Measurements from ENCODE around the gene CADPS2. TPM values are rescaled to one million over a fixed set of nuclear protein-coding genes. Genes with fewer than 3 reads are reported as not detected.

The CADPS2 gene
- total and polyA plus RNA-seq, 7 experiments from 2014 or later = not detected

- no peak overlapping the region for H3K27ac ChIP-seq (ENCODE audit: low read depth, low read length)
- no peak overlapping the region for H3K4me3 ChIP-seq (ENCODE audit: low read length)
- no peaks in the 10 kb centered on the region for H3K4me1 Mint-ChIP-seq
- intact Hi-C loops (cut with micrococcal nuclease) = no loop called here
- H3K36me3 Mint-ChIP-seq = no peaks in the 10 kb centered on the region
- peaks cover 0 to 6% (median 0%) of the 10 kb centered on the region in 11 donors for H3K9me3 Mint-ChIP-seq
- ChIA-PET POLR2A (no interaction called here), CTCF (no interaction called here)
- H3K4me3 Mint-ChIP-seq = no peak overlapping the region
- no peaks in the 10 kb centered on the region for H3K36me3 ChIP-seq (ENCODE audit: control insufficient read depth in 2 of 3, insufficient read depth in 3 of 3, low read length in 3 of 3)
- H3K4me1 ChIP-seq (ENCODE audit: control insufficient read depth in 2 of 2, insufficient read depth in 2 of 2, low read length in 2 of 2) = no peaks in the 10 kb centered on the region
- no peaks in the 10 kb centered on the region for H3K9me3 ChIP-seq (ENCODE audit: control insufficient read depth in 2 of 3, low read length in 3 of 3)
- no peaks in the 10 kb centered on the region for H3K27me3 Mint-ChIP-seq
- ATAC-seq (no peak), DNase-seq (no peak)
- H3K27ac Mint-ChIP-seq = no peak overlapping the region
- no peaks in the 10 kb centered on the region for H3K27me3 ChIP-seq (ENCODE audit: control insufficient read depth in 2 of 2, insufficient read depth in 2 of 2, low read length in 2 of 2)
Observed at GRCh38 chr7:122453432-122453831, 432.8 kb downstream of the CADPS2 start.

GRCh38 chr7:122448893-122449589 is 437.2 kb downstream of the CADPS2 start:
- Mint-ChIP-seq H3K9me3 (peaks cover 0 to 9% (median 0%) of the 10 kb centered on the region in 11 donors), H3K36me3 (no peaks in the 10 kb centered on the region), H3K4me1 (no peaks in the 10 kb centered on the region), H3K27ac (no peak overlapping the region), H3K4me3 (no peak overlapping the region), H3K27me3 (no peaks in the 10 kb centered on the region)
- no peaks in the 10 kb centered on the region for H3K27me3 ChIP-seq (ENCODE audit: control insufficient read depth in 2 of 2, insufficient read depth in 2 of 2, low read length in 2 of 2)
- no peak overlapping the region for H3K4me3 ChIP-seq (ENCODE audit: low read length)
- no peak overlapping the region for H3K27ac ChIP-seq (ENCODE audit: low read depth, low read length)
- no peaks in the 10 kb centered on the region for H3K9me3 ChIP-seq (ENCODE audit: control insufficient read depth in 2 of 3, low read length in 3 of 3)
- ATAC-seq (no peak), DNase-seq (no peak)
- intact Hi-C loops (cut with micrococcal nuclease) = no loop called here
- H3K4me1 ChIP-seq (ENCODE audit: control insufficient read depth in 2 of 2, insufficient read depth in 2 of 2, low read length in 2 of 2) = no peaks in the 10 kb centered on the region
- ChIA-PET POLR2A (no interaction called here), CTCF (no interaction called here)
- H3K36me3 ChIP-seq (ENCODE audit: control insufficient read depth in 2 of 3, insufficient read depth in 3 of 3, low read length in 3 of 3) = no peaks in the 10 kb centered on the region

- intact Hi-C loops (cut with micrococcal nuclease) = no loop called here
- ChIA-PET POLR2A (no interaction called here), CTCF (no interaction called here)
- no peaks in the 10 kb centered on the region for H3K27me3 ChIP-seq (ENCODE audit: control insufficient read depth in 2 of 2, insufficient read depth in 2 of 2, low read length in 2 of 2)
- H3K36me3 Mint-ChIP-seq = no peaks in the 10 kb centered on the region
- H3K27ac Mint-ChIP-seq = no peak overlapping the region
- no peaks in the 10 kb centered on the region for H3K27me3 Mint-ChIP-seq
- H3K9me3 Mint-ChIP-seq = peaks cover 0 to 13% (median 0%) of the 10 kb centered on the region in 11 donors
- no peaks in the 10 kb centered on the region for H3K4me1 ChIP-seq (ENCODE audit: control insufficient read depth in 2 of 2, insufficient read depth in 2 of 2, low read length in 2 of 2)
- H3K4me3 ChIP-seq (ENCODE audit: low read length) = no peak overlapping the region
- H3K27ac ChIP-seq (ENCODE audit: low read depth, low read length) = no peak overlapping the region
- H3K4me1 Mint-ChIP-seq = no peaks in the 10 kb centered on the region
- H3K36me3 ChIP-seq (ENCODE audit: control insufficient read depth in 2 of 3, insufficient read depth in 3 of 3, low read length in 3 of 3) = no peaks in the 10 kb centered on the region
- H3K4me3 Mint-ChIP-seq = no peak overlapping the region
- H3K9me3 ChIP-seq (ENCODE audit: control insufficient read depth in 2 of 3, low read length in 3 of 3) = no peaks in the 10 kb centered on the region
- ATAC-seq (no peak), DNase-seq (no peak)
Observed at GRCh38 chr7:122442929-122443328, 443.3 kb downstream of the CADPS2 start.

GRCh38 chr7:122438492-122438891 is 447.8 kb downstream of the CADPS2 start:
- DNase-seq (no peak), ATAC-seq (no peak)
- Mint-ChIP-seq H3K9me3 (peaks cover 0 to 4% (median 0%) of the 10 kb centered on the region in 11 donors), H3K4me1 (peaks cover 0 to 1% (median 0%) of the 10 kb centered on the region in 7 donors), H3K27me3 (no peaks in the 10 kb centered on the region), H3K27ac (no peak overlapping the region), H3K36me3 (no peaks in the 10 kb centered on the region), H3K4me3 (no peak overlapping the region)
- Histone ChIP-seq H3K27ac (ENCODE audit: low read depth, low read length) (no peak overlapping the region), H3K4me1 (ENCODE audit: control insufficient read depth in 2 of 2, insufficient read depth in 2 of 2, low read length in 2 of 2) (no peaks in the 10 kb centered on the region), H3K27me3 (ENCODE audit: control insufficient read depth in 2 of 2, insufficient read depth in 2 of 2, low read length in 2 of 2) (no peaks in the 10 kb centered on the region), H3K4me3 (ENCODE audit: low read length) (no peak overlapping the region), H3K36me3 (ENCODE audit: control insufficient read depth in 2 of 3, insufficient read depth in 3 of 3, low read length in 3 of 3) (no peaks in the 10 kb centered on the region), H3K9me3 (ENCODE audit: control insufficient read depth in 2 of 3, low read length in 3 of 3) (no peaks in the 10 kb centered on the region)
- ChIA-PET POLR2A (no interaction called here), CTCF (no interaction called here)
- intact Hi-C loops (cut with micrococcal nuclease) = no loop called here

DNA sequence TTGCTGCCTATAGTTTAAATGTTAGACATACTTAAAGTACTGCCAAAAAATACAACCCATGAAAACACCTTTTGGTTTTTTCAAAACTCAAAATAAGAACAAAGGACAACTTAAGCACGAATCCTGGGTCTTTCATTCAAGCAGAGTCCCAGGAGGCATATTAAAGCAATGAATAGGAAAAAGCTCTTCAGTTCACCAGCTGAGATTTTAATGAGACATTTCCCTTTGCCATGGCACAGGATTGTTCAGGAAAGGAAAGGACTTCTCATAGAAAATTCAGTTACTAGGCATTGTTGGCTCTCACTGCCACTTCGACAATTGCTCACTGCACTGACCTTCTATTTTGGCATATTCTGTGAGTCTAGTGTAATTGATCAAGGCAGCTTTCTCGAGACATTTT is 448.3 kb downstream of the CADPS2 start:
- Mint-ChIP-seq H3K4me3 (no peak overlapping the region), H3K27ac (no peak overlapping the region)

DNA sequence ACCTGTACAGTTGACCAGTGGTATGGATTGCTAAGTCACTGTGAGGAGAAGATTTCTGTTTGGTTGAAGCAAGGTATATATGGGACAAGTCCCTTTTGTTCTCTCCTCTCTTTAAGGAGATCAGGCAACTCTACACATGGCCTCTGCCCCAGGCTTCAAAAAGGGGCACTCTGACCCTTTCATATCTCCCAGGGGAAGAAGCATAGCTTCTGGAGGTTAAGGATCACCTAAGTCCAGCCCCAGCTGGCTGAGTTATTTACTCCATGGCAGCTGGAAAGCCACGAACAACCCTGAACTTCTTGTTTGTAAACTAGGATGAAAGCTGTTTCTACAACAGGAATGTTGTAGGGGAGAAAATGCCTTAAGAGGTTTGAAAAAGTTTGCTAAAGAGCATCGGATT is 452.5 kb downstream of the CADPS2 start:
- H3K27ac ChIP-seq (ENCODE audit: low read depth, low read length) = no peak overlapping the region
- intact Hi-C loops (cut with micrococcal nuclease) = no loop called here
- no peaks in the 10 kb centered on the region for H3K36me3 ChIP-seq (ENCODE audit: control insufficient read depth in 2 of 3, insufficient read depth in 3 of 3, low read length in 3 of 3)
- ChIA-PET CTCF (no interaction called here), POLR2A (no interaction called here)
- Mint-ChIP-seq H3K9me3 (peaks cover 0 to 4% (median 0%) of the 10 kb centered on the region in 11 donors), H3K36me3 (no peaks in the 10 kb centered on the region), H3K4me1 (peaks cover 0 to 1% (median 0%) of the 10 kb centered on the region in 7 donors), H3K27ac (no peak overlapping the region), H3K4me3 (no peak overlapping the region), H3K27me3 (no peaks in the 10 kb centered on the region)
- ATAC-seq (no peak), DNase-seq (no peak)
- H3K27me3 ChIP-seq (ENCODE audit: control insufficient read depth in 2 of 2, insufficient read depth in 2 of 2, low read length in 2 of 2) = no peaks in the 10 kb centered on the region
- H3K4me3 ChIP-seq (ENCODE audit: low read length) = no peak overlapping the region
- no peaks in the 10 kb centered on the region for H3K9me3 ChIP-seq (ENCODE audit: control insufficient read depth in 2 of 3, low read length in 3 of 3)
- H3K4me1 ChIP-seq (ENCODE audit: control insufficient read depth in 2 of 2, insufficient read depth in 2 of 2, low read length in 2 of 2) = no peaks in the 10 kb centered on the region

More for the DNA sequence above, 448.3 kb downstream of the CADPS2 start:
- Mint-ChIP-seq H3K36me3 (no peaks in the 10 kb centered on the region), H3K4me1 (peaks cover 0 to 1% (median 0%) of the 10 kb centered on the region in 7 donors), H3K27me3 (no peaks in the 10 kb centered on the region), H3K9me3 (peaks cover 0 to 4% (median 0%) of the 10 kb centered on the region in 11 donors)
- CTCF ChIA-PET = no interaction called here
- H3K36me3 ChIP-seq (ENCODE audit: control insufficient read depth in 2 of 3, insufficient read depth in 3 of 3, low read length in 3 of 3) = no peaks in the 10 kb centered on the region
- intact Hi-C loops (cut with micrococcal nuclease) = no loop called here
- no peak for ATAC-seq
- no peaks in the 10 kb centered on the region for H3K27me3 ChIP-seq (ENCODE audit: control insufficient read depth in 2 of 2, insufficient read depth in 2 of 2, low read length in 2 of 2)
- no peaks in the 10 kb centered on the region for H3K9me3 ChIP-seq (ENCODE audit: control insufficient read depth in 2 of 3, low read length in 3 of 3)
- no peak overlapping the region for H3K27ac ChIP-seq (ENCODE audit: low read depth, low read length)
- H3K4me3 ChIP-seq (ENCODE audit: low read length) = no peak overlapping the region
- POLR2A ChIA-PET = no interaction called here
- DNase-seq = no peak
- H3K4me1 ChIP-seq (ENCODE audit: control insufficient read depth in 2 of 2, insufficient read depth in 2 of 2, low read length in 2 of 2) = no peaks in the 10 kb centered on the region

GRCh38 chr7:122430710-122431109 is 455.6 kb downstream of the CADPS2 start:
- intact Hi-C loops (cut with micrococcal nuclease) = no loop called here
- Histone ChIP-seq H3K27ac (ENCODE audit: low read depth, low read length) (no peak overlapping the region), H3K4me1 (ENCODE audit: control insufficient read depth in 2 of 2, insufficient read depth in 2 of 2, low read length in 2 of 2) (no peaks in the 10 kb centered on the region), H3K4me3 (ENCODE audit: low read length) (no peak overlapping the region), H3K9me3 (ENCODE audit: control insufficient read depth in 2 of 3, low read length in 3 of 3) (no peaks in the 10 kb centered on the region), H3K36me3 (ENCODE audit: control insufficient read depth in 2 of 3, insufficient read depth in 3 of 3, low read length in 3 of 3) (no peaks in the 10 kb centered on the region), H3K27me3 (ENCODE audit: control insufficient read depth in 2 of 2, insufficient read depth in 2 of 2, low read length in 2 of 2) (no peaks in the 10 kb centered on the region)
- Mint-ChIP-seq H3K36me3 (no peaks in the 10 kb centered on the region), H3K27me3 (no peaks in the 10 kb centered on the region), H3K9me3 (peaks cover 0 to 6% (median 0%) of the 10 kb centered on the region in 11 donors), H3K4me3 (no peak overlapping the region), H3K4me1 (peaks cover 0 to 1% (median 0%) of the 10 kb centered on the region in 7 donors), H3K27ac (no peak overlapping the region)
- ChIA-PET POLR2A (no interaction called here), CTCF (no interaction called here)
- no peak for DNase-seq
- no peak for ATAC-seq
